Body of pancreas (tissue), 4 donors: Measurements from ENCODE around the gene R3HDM2.

Experiments used
- POLR2A ChIP-seq, 3 donors: fragments of 450-650 bp; IDR thresholded peaks; one replicate each; pipeline ENCODE4 v1.6.1; 2016; ENCODE audit warnings: antibody characterized with exemption in 3 of 3, mild to moderate bottlenecking in 2 of 3
- TF ChIP-seq, protein P1 (sequence below), 7 experiments: fragments of 450-650 bp in 4 of 7; fragments of 200-600 bp in 3 of 7; sonication (generic) in 3 of 7; IDR thresholded peaks; one replicate each; pipeline ENCODE4 v1.5.1; 2016 to 2019; ENCODE audit warnings: antibody characterized with exemption in 7 of 7

- TF ChIP-seq, protein P1, sequence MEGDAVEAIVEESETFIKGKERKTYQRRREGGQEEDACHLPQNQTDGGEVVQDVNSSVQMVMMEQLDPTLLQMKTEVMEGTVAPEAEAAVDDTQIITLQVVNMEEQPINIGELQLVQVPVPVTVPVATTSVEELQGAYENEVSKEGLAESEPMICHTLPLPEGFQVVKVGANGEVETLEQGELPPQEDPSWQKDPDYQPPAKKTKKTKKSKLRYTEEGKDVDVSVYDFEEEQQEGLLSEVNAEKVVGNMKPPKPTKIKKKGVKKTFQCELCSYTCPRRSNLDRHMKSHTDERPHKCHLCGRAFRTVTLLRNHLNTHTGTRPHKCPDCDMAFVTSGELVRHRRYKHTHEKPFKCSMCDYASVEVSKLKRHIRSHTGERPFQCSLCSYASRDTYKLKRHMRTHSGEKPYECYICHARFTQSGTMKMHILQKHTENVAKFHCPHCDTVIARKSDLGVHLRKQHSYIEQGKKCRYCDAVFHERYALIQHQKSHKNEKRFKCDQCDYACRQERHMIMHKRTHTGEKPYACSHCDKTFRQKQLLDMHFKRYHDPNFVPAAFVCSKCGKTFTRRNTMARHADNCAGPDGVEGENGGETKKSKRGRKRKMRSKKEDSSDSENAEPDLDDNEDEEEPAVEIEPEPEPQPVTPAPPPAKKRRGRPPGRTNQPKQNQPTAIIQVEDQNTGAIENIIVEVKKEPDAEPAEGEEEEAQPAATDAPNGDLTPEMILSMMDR (IDR thresholded peaks at IDR 0.05): no peak
- TF ChIP-seq POLR2A (IDR thresholded peaks at IDR 0.05): no peak
Measured at GRCh38 chr12:57460468-57460784, 29.6 kb upstream of the R3HDM2 start.
